Tongue (tissue), 2 donors: ENCODE data around the gene PGAP3. TPM values are rescaled to one million over a fixed set of nuclear protein-coding genes. Genes with fewer than 3 reads are reported as not detected.

ENCODE experiments used
- DNase-seq: peaks from one replicate; pipeline ENCODE4 v3.0.0-alpha.2; 2015
- total RNA-seq: library from RNA; depleted of rRNA; stranded (reverse); fragments of >200 nt; gene quantifications from one replicate; pipeline ENCODE4 v1.2.3, GENCODE V29; 2014

The PGAP3 gene
- total RNA-seq, 1 donor from 2014 or later = 11.2 TPM

DNA sequence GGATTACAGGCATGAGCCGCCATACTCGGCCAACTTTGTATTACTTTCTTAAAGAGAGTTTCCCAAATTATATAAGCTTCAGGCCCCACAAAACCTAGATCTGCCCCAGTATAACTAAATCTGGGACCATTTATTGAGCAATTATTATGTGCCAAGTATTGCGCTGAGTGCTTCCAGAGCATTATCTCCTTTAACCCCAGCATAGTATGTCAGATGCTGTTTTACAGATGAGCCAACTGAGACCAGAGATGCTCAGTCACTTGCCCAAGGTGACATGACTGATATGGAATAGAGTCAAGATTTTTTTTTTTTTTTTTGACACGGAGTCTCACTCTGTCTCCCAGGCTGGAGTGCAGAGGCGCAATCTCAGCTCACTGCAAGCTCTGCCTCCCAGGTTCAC lies 10.1 kb upstream of the PGAP3 start:
- no peak for DNase-seq

GRCh38 chr17:39696731-39697130 lies 8.9 kb upstream of the PGAP3 start:
- DNase-seq = no peak

GRCh38 chr17:39695089-39695474 lies 7.2 kb upstream of the PGAP3 start:
- DNase-seq = no peak

GRCh38 chr17:39694593-39694992 lies 6.7 kb upstream of the PGAP3 start:
- no peak for DNase-seq

- no peak for DNase-seq
These were observed 1.1 kb upstream of the PGAP3 start for GRCh38 chr17:39688945-39689344.

DNA sequence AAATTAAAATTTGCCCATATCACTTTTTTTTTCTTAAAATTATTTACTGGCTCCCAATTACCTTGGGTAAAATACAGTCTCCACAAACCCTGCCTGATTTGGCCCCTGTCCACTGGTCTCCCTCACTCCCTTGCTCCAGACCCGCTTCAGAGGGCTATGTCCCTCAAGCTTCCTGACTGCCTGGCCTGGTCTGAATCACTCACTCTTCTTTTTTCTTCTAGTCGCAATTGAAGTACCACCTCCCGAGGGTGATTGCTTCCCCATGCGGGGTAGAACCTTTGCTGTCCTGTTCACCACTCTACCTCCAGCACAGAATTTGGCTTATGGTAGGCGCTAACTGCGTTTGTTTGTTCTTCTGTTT lies 598 bp upstream of the PGAP3 start:
- no peak for DNase-seq

- no peak for DNase-seq
These were observed 734 bp downstream of the PGAP3 start for GRCh38 chr17:39687101-39687545.

DNA sequence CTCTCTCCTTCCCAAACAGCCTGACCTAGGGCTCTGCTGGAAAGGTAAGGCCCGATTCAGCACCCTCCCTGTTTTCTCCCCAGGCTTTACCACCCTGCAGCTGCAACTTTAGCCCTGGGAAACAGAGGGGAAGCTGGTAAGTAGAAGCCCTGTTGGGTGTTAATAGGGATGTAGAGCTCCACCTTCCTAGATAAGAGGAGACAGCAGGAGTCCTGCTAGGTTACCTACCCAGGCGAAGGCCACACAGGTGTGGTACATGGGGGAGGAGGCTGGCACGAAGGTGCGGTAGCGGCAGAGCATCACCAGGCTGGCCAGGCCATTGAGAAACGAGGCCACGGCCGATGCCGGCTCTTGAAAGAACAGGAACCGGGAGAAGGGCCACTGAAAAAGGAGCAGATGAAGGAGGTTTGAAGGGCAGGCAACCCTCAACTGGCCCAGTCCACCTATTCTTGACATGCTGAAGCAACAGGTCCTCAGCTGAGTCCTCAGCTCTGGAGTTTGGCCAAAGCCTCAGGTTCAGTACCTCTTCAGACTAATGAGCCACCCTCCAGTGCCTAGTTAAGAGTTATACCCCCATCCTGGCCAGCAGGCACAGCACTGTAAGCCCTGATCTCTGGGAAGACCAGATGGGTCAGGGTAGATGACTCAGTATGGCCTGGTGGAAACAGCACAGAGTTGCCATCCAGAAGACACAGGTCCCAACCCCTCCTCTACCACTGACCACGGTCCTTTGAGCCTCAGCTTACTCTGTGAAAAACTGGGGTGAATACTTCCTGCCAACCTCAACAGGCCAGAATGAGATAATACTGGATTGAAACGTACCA lies 3.3 kb downstream of the PGAP3 start:
- no peak for DNase-seq

DNA sequence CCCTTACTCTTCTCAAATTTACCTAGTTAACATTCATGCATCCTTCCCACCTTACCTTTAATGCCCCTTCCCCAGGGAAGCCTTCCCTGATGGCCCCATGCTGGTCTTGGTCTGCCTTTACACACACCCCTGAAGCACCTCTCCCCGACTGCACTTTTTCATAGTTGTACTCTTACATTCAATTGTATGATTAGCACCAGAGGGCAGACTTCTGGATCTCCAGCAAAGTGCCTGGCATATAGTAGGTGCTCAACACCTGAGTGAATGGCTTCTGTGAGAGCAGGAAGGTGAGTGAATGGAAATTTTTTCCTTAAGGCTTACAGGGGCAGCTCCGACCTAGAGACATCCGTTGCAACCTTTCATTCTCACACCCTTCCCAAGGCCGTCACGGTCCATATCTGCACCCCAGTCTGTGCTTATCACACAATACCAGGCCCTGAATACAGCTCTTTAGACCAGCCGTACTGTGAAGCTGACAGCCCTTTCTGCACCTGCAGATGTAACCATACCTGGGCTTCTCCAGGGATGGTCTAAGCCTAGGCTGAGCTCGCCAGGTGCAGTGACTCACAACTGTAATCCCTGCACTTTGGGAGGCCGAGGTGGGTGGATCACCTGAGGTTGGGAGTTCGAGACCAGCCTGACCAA lies 4.4 kb downstream of the PGAP3 start:
- DNase-seq = no peak

DNA sequence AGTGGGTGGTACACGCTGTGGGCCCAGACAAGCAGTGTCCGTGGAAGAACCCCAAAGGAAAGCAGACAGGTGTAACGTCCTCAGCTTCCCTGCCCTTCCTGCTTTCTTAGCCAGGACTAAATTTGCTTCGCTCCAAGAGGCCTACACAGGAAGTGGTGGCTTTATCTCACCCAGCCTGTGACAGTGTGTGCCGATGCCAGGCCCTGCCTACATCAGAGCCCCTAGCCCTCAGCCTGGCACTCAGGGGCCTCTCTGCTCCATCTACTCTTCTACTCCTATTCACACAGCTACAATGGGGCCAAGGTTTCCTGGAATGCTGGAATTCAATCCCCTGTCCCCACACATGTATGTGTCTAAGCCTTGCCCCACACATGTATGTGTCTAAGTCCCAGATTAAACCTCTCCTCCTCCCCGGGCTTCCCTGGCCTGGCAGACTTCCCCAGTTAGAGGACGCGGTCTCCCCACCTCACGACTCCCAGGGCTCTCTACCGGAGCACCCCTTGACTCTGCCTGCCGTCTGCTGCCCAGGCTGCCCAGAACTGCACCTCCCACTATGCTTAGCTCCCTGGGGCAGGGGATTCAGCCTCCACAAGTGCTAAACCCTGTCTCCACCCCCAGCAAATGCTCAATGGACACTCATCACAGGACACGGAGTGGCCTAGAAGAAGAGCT lies 8.2 kb downstream of the PGAP3 start:
- DNase-seq = no peak

GRCh38 chr17:39678340-39679116 lies 9.3 kb downstream of the PGAP3 start:
- no peak for DNase-seq

- peak; percentile 94 for DNase-seq
These were observed 10.1 kb downstream of the PGAP3 start for GRCh38 chr17:39677542-39678339.

DNA sequence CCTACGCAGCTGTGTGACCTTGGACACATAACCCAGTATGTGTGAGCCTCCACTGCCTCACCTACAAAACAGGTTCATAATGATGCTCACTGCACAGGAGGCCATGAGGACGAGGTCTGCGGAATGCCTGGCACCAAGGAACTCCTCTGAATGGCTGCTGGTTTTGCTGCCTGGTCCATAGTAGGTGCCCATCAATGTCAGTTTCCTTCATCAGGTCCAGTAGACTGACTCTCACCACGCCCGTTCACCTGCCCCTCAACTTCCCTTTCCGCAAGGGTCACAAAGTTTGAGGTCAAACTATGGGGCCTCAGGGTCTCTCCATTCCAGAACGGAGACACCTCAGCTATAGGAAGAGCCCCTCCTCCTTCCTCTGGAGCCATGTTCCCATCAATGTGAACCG lies 10.8 kb downstream of the PGAP3 start:
- DNase-seq = no peak

- DNase-seq = peak; percentile 66
These were observed 11.5 kb downstream of the PGAP3 start for GRCh38 chr17:39676198-39676819.

DNA sequence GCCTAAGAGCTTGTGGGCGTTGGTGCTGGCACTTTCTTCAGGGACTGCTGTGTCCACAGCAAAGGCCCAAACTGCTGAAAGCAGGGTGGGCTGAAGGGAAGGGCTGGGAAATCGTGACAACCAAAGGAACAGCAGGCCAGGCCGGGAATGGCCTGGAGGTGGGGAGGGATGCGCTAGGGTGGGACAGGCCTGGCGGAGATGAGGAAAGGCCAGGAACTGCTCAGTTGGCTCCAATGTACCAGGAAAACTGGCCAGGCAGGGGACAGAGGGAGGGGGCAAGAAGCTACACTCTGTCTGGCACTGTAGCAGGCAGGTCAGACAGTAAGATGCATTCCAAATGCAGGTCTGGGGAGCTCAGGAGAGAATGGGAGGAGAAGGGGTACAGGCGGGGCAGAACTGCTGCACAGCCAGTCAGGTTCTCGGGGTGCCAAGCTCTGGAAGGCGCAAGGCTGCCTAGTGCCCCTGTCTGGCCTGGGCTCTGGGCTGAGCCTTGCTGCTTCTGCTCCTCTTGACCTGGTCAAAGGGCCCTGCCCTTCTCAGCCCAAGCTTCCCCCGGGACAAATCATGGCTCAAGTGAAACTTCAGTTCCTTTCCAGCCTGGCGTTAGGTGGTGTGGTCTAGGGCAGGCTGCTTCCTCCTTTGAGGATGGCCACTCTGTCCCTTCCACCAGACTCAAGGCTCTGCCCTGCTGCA lies 12.3 kb downstream of the PGAP3 start:
- DNase-seq = no peak

DNA sequence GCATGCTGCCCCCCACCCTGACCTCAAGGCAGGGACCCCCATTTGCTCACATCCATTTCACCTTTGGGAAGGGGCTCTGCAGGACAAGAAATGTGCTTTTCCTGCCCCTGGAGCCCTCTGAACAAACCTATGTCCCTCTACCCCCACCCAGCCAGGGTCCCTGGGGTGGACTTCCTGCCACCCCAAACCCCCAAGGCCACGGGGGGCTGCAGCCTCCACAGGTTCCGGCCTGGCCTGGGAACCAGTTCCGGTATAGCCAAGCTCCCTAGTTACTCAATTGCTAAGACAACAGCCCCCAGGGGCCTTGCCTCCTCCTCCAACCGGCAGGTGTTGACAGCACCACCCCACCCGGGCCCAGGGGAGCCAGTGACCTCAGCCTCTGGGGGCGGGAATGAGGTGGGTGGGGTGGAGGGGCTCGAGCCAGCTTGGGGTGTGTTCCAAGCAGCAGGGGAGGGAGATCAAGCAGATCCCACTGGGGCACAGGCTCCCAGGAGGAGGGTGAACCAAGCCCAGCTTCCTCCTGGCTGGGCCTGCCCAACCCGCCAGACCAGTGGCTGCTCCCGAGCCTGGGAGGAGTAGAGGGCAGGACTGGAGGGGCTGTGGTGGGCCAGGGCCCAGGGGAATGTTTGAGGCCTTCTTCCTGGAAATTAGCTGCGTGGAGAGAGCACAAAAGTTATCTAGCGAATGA lies 13.0 kb downstream of the PGAP3 start:
- DNase-seq = peak; percentile 66

DNA sequence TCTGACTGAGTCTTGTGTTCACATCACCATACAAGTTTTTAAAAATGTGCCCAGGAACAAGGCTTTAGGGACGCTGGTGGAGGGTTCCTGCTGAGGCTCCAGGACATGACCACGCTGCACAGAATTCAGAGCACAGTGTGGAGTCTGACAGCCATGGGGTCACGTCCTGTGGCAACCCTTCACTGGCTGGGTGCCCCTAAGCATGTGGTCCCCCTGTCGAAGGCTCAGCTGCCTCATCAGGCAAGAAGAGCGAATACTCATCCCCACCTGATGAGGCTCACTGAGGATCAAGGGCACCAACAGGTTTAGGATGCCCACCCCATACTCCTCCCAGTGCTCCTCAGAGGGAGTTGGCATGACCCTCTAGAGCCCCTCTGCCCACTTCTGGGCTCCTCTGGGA lies 13.7 kb downstream of the PGAP3 start:
- no peak for DNase-seq

DNA sequence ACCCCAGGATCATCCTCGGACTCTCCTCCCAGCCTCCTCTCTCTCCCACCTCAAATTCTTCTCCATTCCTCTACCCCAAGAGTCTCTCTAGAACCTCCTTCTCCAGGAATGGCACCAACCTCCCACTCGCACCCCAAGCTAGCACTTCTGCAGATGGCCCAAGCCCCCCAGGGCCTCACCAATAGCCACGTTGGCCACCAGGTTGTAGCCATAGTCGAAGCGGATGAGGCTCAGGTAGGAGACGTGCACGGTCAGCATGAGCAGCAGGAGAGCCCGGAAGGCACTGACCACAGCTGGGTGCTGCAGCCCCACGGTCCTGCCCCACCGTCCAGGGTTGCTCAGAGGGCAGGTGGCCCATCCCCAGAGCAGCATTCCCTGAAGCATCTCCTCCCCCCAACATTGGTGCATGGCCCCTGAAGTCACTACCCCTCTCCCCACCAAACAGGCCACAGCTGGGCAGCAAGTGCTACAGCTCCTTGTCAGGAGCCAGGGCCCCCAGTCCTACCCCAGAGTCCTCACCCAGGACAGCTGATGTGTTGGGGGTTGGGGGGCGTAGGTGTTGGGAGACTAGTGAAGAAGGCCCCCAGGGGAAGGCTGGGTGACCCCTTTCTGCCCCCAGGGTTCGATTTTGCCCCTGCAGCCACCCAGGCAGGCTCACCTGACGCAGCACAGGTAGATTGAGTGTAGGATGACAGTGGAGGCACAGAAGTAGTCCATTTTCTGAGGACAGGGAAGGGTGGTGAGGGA lies 14.3 kb downstream of the PGAP3 start:
- no peak for DNase-seq
